ENCODE results near the gene TRAPPC8. TPM values are rescaled to one million over a fixed set of nuclear protein-coding genes. Genes with fewer than 3 reads are reported as not detected.
A peak's percentile ranks its signal among the peaks of the same experiment; 100 is the strongest.
"Not testable (repeated sequence)": the region's sequence is repeated elsewhere in the genome, so short reads cannot be mapped to it uniquely, and the experiment has no call there.

Gene TRAPPC8
- total RNA-seq, 3 donors from 2014 or later: 32.3 to 35.9 (median 33.9) TPM

GRCh38 chr18:31819106-31819924 is 123.6 kb downstream of the TRAPPC8 start:
- no peaks in the 10 kb centered on the region for H3K9me3 Mint-ChIP-seq
- H3K4me1 Mint-ChIP-seq (ENCODE audit: low read depth): no peaks in the 10 kb centered on the region
- DNase-seq (no peak), ATAC-seq (peak in 1 of 2 donors; percentile 51)
- H3K27me3 Mint-ChIP-seq (ENCODE audit: low read depth): peaks cover 10% of the 10 kb centered on the region
- H3K4me3 Mint-ChIP-seq: no peak overlapping the region
- no peaks in the 10 kb centered on the region for H3K36me3 Mint-ChIP-seq (ENCODE audit: insufficient read depth)

- H3K27me3 Mint-ChIP-seq (ENCODE audit: low read depth): peaks cover 7% of the 10 kb centered on the region
- H3K4me1 Mint-ChIP-seq (ENCODE audit: low read depth): no peaks in the 10 kb centered on the region
- H3K4me3 Mint-ChIP-seq: no peak overlapping the region
- H3K9me3 Mint-ChIP-seq: no peaks in the 10 kb centered on the region
- no peaks in the 10 kb centered on the region for H3K36me3 Mint-ChIP-seq (ENCODE audit: insufficient read depth)
- no peak for DNase-seq
- ATAC-seq: no peak
These were observed 128.8 kb downstream of the TRAPPC8 start for GRCh38 chr18:31814132-31814531.

GRCh38 chr18:31810336-31811130 is 132.4 kb downstream of the TRAPPC8 start:
- H3K27me3 Mint-ChIP-seq (ENCODE audit: low read depth): not testable (repeated sequence)

GRCh38 chr18:31809049-31809448 is 133.9 kb downstream of the TRAPPC8 start:
- H3K36me3 Mint-ChIP-seq (ENCODE audit: insufficient read depth); ATAC-seq; H3K4me3 Mint-ChIP-seq; H3K4me1 Mint-ChIP-seq (ENCODE audit: low read depth); DNase-seq; H3K27me3 Mint-ChIP-seq (ENCODE audit: low read depth); H3K9me3 Mint-ChIP-seq: not testable (repeated sequence)

More at GRCh38 chr18:31810336-31811130, 132.4 kb downstream of the TRAPPC8 start:
- not testable (repeated sequence) for H3K4me1 Mint-ChIP-seq (ENCODE audit: low read depth); ATAC-seq; DNase-seq; H3K4me3 Mint-ChIP-seq; H3K36me3 Mint-ChIP-seq (ENCODE audit: insufficient read depth); H3K9me3 Mint-ChIP-seq

GRCh38 chr18:31801078-31801477 is 141.8 kb downstream of the TRAPPC8 start:
- H3K4me1 Mint-ChIP-seq (ENCODE audit: low read depth): no peaks in the 10 kb centered on the region
- no peak overlapping the region for H3K4me3 Mint-ChIP-seq
- no peaks in the 10 kb centered on the region for H3K36me3 Mint-ChIP-seq (ENCODE audit: insufficient read depth)
- no peaks in the 10 kb centered on the region for H3K9me3 Mint-ChIP-seq
- peaks cover 2% of the 10 kb centered on the region for H3K27me3 Mint-ChIP-seq (ENCODE audit: low read depth)
- ATAC-seq: no peak
- DNase-seq: no peak

- H3K4me1 Mint-ChIP-seq (ENCODE audit: low read depth); H3K27me3 Mint-ChIP-seq (ENCODE audit: low read depth); H3K36me3 Mint-ChIP-seq (ENCODE audit: insufficient read depth); H3K9me3 Mint-ChIP-seq; DNase-seq; ATAC-seq; H3K4me3 Mint-ChIP-seq: not testable (repeated sequence)
These were observed 143.7 kb downstream of the TRAPPC8 start for GRCh38 chr18:31799257-31799656.

GRCh38 chr18:31798399-31798798 is 144.5 kb downstream of the TRAPPC8 start:
- H3K4me3 Mint-ChIP-seq: no peak overlapping the region
- ATAC-seq (no peak), DNase-seq (no peak)
- H3K9me3 Mint-ChIP-seq: no peaks in the 10 kb centered on the region
- no peaks in the 10 kb centered on the region for H3K4me1 Mint-ChIP-seq (ENCODE audit: low read depth)
- no peaks in the 10 kb centered on the region for H3K36me3 Mint-ChIP-seq (ENCODE audit: insufficient read depth)
- H3K27me3 Mint-ChIP-seq (ENCODE audit: low read depth): no peaks in the 10 kb centered on the region

- DNase-seq (no peak), ATAC-seq (no peak)
- Mint-ChIP-seq H3K27me3 (ENCODE audit: low read depth) (no peaks in the 10 kb centered on the region), H3K9me3 (no peaks in the 10 kb centered on the region), H3K36me3 (ENCODE audit: insufficient read depth) (no peaks in the 10 kb centered on the region), H3K4me3 (no peak overlapping the region), H3K4me1 (ENCODE audit: low read depth) (peaks cover 1% of the 10 kb centered on the region)
These were observed 147.2 kb downstream of the TRAPPC8 start for GRCh38 chr18:31795747-31796146.

GRCh38 chr18:31793531-31793930 is 149.4 kb downstream of the TRAPPC8 start:
- Mint-ChIP-seq H3K27me3 (ENCODE audit: low read depth) (no peaks in the 10 kb centered on the region), H3K36me3 (ENCODE audit: insufficient read depth) (no peaks in the 10 kb centered on the region), H3K4me1 (ENCODE audit: low read depth) (peaks cover 1% of the 10 kb centered on the region), H3K4me3 (no peak overlapping the region), H3K9me3 (no peaks in the 10 kb centered on the region)
- no peak for ATAC-seq
- no peak for DNase-seq

- no peak overlapping the region for H3K4me3 Mint-ChIP-seq
- peaks cover 1% of the 10 kb centered on the region for H3K4me1 Mint-ChIP-seq (ENCODE audit: low read depth)
- DNase-seq: no peak
- no peaks in the 10 kb centered on the region for H3K9me3 Mint-ChIP-seq
- no peaks in the 10 kb centered on the region for H3K36me3 Mint-ChIP-seq (ENCODE audit: insufficient read depth)
- no peaks in the 10 kb centered on the region for H3K27me3 Mint-ChIP-seq (ENCODE audit: low read depth)
- no peak for ATAC-seq
These were observed 150.4 kb downstream of the TRAPPC8 start for GRCh38 chr18:31792580-31792911.

GRCh38 chr18:31791817-31792579 is 150.9 kb downstream of the TRAPPC8 start:
- Mint-ChIP-seq H3K36me3 (ENCODE audit: insufficient read depth) (no peaks in the 10 kb centered on the region), H3K4me3 (no peak overlapping the region), H3K27me3 (ENCODE audit: low read depth) (no peaks in the 10 kb centered on the region), H3K9me3 (no peaks in the 10 kb centered on the region), H3K4me1 (ENCODE audit: low read depth) (peaks cover 1% of the 10 kb centered on the region)
- ATAC-seq: no peak
- DNase-seq: no peak

GRCh38 chr18:31789409-31789808 is 153.5 kb downstream of the TRAPPC8 start:
- Mint-ChIP-seq H3K4me1 (ENCODE audit: low read depth) (peaks cover 1% of the 10 kb centered on the region), H3K36me3 (ENCODE audit: insufficient read depth) (no peaks in the 10 kb centered on the region), H3K4me3 (no peak overlapping the region), H3K27me3 (ENCODE audit: low read depth) (no peaks in the 10 kb centered on the region), H3K9me3 (no peaks in the 10 kb centered on the region)
- DNase-seq (no peak), ATAC-seq (no peak)

GRCh38 chr18:31783059-31783458 is 159.9 kb downstream of the TRAPPC8 start:
- Mint-ChIP-seq H3K4me1 (ENCODE audit: low read depth) (no peaks in the 10 kb centered on the region), H3K9me3 (peaks cover 21% of the 10 kb centered on the region), H3K27me3 (ENCODE audit: low read depth) (peaks cover 4% of the 10 kb centered on the region), H3K4me3 (no peak overlapping the region), H3K36me3 (ENCODE audit: insufficient read depth) (peaks cover 2% of the 10 kb centered on the region)
- DNase-seq: no peak
- no peak for ATAC-seq
